Erythroblast (primary cell): Measurements from ENCODE around the gene FRMD4A.
A peak's percentile ranks its signal among the peaks of the same experiment; 100 is the strongest.
"Not testable (repeated sequence)": the region's sequence is repeated elsewhere in the genome, so short reads cannot be mapped to it uniquely, and the experiment has no call there.

ENCODE experiments used
- DNase-seq, 2 experiments: peaks; one replicate each; lab custom pipeline; 2025; lab: John Stamatoyannopoulos, UW
- GATA1 ChIP-seq: IDR thresholded peaks from 2 replicates; pipeline ENCODE4 v1.6.1; 2011; ENCODE audit warnings: low read depth, mild to moderate bottlenecking, control low read depth, low read length, moderate library complexity
- POLR2A ChIP-seq: IDR thresholded peaks from 2 replicates; pipeline ENCODE4 v1.6.1; 2011; ENCODE audit warnings: mild to moderate bottlenecking, low read length

The FRMD4A gene

GRCh38 chr10:14220026-14220425 is 110.7 kb downstream of the FRMD4A start:
- DNase-seq: no peak
- no peak for TF ChIP-seq POLR2A
- TF ChIP-seq GATA1: no peak

- DNase-seq: no peak
- TF ChIP-seq GATA1 (no peak), POLR2A (no peak)
Observed at GRCh38 chr10:14219411-14219810, 111.3 kb downstream of the FRMD4A start.

- TF ChIP-seq POLR2A: no peak
- no peak for TF ChIP-seq GATA1
- no peak for DNase-seq
Observed at GRCh38 chr10:14215641-14216040, 115.1 kb downstream of the FRMD4A start.

GRCh38 chr10:14213703-14214102 is 117.0 kb downstream of the FRMD4A start:
- not testable (repeated sequence) for DNase-seq

- TF ChIP-seq GATA1: no peak
- no peak for TF ChIP-seq POLR2A
- no peak for DNase-seq
Observed at GRCh38 chr10:14211610-14212009, 119.1 kb downstream of the FRMD4A start.

- TF ChIP-seq POLR2A (no peak), GATA1 (no peak)
- no peak for DNase-seq
Observed at GRCh38 chr10:14208231-14208630, 122.5 kb downstream of the FRMD4A start.

GRCh38 chr10:14205233-14205632 is 125.5 kb downstream of the FRMD4A start:
- DNase-seq: no peak
- TF ChIP-seq POLR2A: no peak
- TF ChIP-seq GATA1: no peak

DNA sequence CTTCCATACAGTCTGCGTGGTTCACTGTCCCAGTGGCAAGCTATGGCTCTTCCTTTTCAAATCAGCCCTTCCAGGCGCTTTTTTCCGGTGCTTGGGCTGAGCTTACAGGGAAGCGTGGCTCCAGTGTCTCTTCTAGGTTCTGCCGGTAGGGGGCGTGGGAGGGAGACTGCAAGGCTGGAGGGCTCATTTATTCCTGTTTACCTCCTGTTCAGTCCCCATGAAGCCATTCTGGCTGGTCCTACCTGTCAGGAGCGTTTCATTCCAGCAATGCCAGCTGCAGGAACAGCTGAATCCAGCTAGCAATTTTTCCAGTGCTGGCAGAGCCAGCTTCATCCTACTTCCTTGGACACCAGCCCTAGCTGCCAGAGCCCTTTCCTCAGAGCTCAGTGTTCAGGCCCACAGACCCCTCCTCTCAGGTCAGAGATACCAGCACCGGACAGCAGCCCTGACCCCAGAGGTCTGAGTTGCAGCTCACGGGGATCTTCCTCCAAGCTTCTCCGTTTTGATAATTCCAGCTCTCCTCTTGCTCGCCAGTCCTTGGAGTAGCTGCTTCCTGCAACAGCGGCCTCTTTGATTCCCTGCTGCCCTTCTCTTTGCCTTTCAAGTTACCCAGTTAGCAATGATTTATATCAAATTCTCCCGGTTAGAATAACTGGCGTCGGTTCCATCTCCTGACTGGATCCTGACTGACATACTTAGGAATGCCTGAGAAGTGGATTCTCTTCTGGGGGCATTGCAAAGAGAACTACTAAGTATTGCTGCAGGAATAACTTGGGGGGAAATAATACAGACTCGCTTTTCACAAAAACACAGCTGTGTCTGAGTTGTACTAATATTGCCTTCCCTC is 129.8 kb downstream of the FRMD4A start:
- peak in 1 of 2 experiments; percentile 6 for DNase-seq

DNA sequence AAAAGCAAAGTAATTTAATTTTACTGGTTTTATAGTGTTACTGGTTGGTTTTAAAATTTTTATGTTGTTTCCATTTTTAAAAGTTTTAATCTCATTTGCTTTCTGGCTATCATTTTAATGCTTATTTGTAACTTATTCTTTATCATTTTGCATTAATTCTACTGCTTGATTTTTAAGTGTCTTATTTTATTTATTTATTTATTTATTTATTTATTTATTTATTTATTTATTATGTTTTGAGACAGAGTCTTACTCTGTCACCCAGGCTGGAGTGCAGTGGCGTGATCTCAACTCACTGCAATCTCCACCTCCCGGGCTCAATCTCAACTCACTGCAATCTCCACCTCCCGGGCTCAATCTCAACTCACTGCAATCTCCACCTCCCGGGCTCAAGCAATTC is 131.6 kb downstream of the FRMD4A start:
- DNase-seq: not testable (repeated sequence)

More for the DNA sequence above, 129.8 kb downstream of the FRMD4A start:
- no peak for TF ChIP-seq GATA1
- TF ChIP-seq POLR2A: no peak

GRCh38 chr10:14198078-14198477 is 132.6 kb downstream of the FRMD4A start:
- no peak for DNase-seq
- TF ChIP-seq GATA1 (no peak), POLR2A (no peak)

- no peak for DNase-seq
- TF ChIP-seq GATA1: no peak
- TF ChIP-seq POLR2A: no peak
Observed at GRCh38 chr10:14196113-14196512, 134.6 kb downstream of the FRMD4A start.

DNA sequence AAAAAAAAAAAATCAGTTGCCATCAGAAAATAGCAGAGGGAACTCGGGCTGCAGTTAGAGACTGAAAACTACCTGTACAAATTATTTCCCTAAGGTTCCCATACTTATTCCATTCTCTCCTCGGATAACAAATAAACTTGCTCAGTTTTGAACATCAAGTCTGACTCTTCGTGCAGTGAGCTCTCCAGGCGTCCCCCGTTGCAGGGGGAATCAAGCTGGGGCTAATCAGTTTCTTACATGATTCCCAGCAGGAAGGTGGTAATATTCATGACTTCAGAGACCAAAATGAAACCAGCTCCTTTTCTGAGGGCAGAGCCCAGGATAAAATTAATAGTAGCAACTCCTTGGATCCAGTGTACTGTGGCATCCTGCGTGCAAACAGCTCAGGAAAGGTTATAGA is 135.3 kb downstream of the FRMD4A start:
- TF ChIP-seq POLR2A: no peak
- no peak for TF ChIP-seq GATA1

GRCh38 chr10:14192746-14193145 is 138.0 kb downstream of the FRMD4A start:
- no peak for DNase-seq
- no peak for TF ChIP-seq GATA1
- TF ChIP-seq POLR2A: no peak

More for the DNA sequence above, 135.3 kb downstream of the FRMD4A start:
- no peak for DNase-seq

- no peak for DNase-seq
- no peak for TF ChIP-seq GATA1
- TF ChIP-seq POLR2A: no peak
Observed at GRCh38 chr10:14191871-14192270, 138.9 kb downstream of the FRMD4A start.

GRCh38 chr10:14191407-14191806 is 139.3 kb downstream of the FRMD4A start:
- no peak for DNase-seq
- TF ChIP-seq POLR2A: no peak
- no peak for TF ChIP-seq GATA1

GRCh38 chr10:14190702-14191101 is 140.0 kb downstream of the FRMD4A start:
- TF ChIP-seq POLR2A (no peak), GATA1 (no peak)
- no peak for DNase-seq
